NCI-H69 (cell line): ENCODE measurements around the gene HRAS.
A peak's percentile ranks its signal among the peaks of the same experiment; 100 is the strongest.

Experiments used
- DNase-seq: peaks from one replicate; lab custom pipeline; 2025; lab: John Stamatoyannopoulos, UW

HRAS gene

GRCh38 chr11:494761-495536 is 40.4 kb downstream of the HRAS start:
- DNase-seq = no peak

DNA sequence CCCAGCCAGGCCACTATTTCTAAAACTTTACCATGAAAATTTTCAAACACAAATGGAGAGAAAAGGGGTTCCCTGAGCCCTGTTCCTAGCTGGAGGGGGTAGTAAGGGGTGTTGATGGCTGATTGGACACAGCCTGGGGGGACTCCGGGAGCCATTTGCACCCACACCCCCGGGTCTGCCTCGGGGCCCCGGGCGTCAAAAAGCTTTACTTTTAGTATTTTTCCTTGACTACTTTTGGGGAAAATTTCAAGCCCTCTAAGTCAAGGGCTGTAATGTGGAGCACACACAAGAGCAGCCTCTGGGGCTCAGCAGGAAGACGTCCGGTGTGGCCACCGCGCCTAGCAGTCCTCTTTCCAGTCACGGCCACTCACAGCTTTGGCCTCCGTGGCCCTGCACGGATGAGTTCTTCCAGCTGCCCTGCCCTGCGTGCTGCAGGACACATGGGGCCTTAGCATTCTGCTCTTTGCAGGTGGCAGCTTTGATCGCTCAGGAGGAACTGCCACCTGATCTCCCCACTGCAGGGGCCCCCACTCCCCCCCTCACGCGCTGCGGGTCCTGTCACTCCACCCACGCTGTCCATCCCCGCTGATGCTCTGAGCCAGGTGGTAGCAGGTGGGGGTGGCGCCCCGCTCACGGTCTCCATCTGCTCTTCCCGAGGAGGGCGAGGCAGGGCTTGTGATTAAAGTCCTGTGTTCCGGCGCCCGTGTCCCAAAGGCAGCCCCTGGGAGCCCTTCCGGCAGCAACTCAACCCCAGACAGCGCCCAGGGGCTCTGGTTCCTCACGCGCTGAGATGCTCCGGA is 42.7 kb downstream of the HRAS start:
- DNase-seq = peak; percentile 69

- DNase-seq = no peak
These were observed 44.0 kb downstream of the HRAS start for GRCh38 chr11:491358-491757.

- DNase-seq = no peak
These were observed 44.5 kb downstream of the HRAS start for GRCh38 chr11:490930-491260.

DNA sequence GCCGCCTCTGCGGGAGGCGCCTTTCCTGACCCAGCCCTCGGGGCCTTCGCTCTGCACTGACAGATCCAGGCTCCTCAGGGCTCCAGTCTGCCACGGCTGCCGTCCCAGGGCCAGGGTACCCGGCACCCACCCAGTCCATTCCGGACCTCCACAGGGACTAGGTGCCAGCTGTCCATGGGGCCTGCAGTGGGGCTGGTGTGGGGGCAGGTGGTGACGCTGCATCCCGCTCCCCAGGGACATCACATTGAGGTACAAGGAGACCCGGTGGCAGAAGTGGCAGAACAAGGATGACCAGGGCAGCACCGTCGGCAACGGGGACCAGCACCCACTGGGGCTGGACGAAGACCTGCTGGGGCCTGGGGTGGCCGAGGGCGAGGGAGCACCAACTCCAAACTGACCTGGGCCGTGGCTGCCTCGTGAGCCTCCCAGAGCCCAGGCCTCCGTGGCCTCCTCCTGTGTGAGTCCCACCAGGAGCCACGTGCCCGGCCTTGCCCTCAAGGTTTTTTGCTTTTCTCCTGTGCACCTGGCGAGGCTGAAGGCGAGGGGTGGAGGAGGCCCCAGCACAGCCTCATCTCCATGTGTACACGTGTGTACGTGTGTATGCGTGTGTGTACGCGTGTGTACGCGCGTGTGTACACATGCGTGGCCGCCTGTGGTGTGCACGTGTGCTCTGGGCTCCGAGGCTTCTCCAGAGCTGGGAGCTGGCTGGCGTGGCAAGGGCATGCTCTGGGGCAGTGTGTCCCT is 45.0 kb downstream of the HRAS start:
- no peak for DNase-seq

DNA sequence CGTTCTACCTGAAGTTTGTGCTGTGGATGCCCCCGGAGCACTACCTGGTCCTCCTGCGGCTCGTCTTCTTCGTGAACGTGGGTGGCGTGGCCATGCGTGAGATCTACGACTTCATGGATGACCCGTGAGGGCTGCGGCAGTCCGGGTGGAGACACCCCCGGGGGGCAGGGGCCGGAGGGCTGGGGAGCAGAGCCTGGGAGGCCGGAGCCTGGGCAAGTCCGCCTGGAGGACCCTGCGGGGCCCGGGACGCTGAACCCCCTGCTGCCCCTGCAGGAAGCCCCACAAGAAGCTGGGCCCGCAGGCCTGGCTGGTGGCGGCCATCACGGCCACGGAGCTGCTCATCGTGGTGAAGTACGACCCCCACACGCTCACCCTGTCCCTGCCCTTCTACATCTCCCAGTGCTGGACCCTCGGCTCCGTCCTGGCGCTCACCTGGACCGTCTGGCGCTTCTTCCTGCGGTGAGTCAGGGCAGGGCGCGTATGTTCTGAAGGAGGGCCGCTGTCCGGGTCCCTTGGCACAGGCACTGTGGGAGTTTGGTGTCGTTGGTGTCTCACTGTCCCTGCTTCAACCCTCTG is 45.7 kb downstream of the HRAS start:
- no peak for DNase-seq

GRCh38 chr11:488992-489391 is 46.4 kb downstream of the HRAS start:
- DNase-seq = no peak

DNA sequence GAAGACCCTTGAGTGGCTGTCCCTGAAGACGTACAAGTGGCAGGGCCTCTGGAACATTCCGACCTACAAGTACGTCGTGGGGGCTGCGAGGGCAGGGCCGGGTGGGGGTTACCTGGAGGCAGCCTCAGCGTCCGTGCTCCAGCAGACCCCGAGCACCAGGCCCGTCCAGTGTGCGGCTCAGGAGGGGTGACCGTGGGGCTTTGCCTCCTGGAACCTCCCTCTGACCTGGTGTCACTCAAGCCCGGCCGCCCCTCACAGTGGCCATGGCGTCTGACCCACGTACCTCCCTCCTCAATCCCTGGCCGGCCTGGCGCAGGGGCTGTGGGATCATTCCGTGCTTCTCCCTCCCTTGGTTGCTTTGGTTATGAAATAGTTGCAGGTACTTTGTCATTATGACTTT is 46.8 kb downstream of the HRAS start:
- DNase-seq = no peak

GRCh38 chr11:488062-488461 is 47.3 kb downstream of the HRAS start:
- no peak for DNase-seq

GRCh38 chr11:487571-488021 is 47.8 kb downstream of the HRAS start:
- no peak for DNase-seq

DNA sequence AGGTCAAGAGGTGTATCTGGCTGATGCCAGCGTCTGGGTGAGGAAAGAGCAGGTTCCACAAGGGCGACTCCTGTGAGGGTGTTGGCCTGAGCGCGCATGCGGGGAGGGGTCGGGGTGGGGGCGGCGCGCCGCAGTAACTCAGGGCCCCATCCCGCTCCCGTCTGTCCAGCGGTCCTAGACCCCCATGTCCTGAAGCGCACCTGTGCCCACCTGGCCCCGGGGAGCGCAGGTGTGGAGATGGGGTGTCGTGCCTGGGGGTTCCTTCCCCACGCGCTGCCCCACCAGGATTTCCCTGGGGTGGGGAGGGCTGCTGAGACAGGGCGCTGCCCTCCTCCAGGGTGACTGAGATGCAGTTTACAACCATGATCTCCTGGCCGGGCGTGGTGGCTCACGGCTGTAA is 49.2 kb downstream of the HRAS start:
- DNase-seq = no peak

DNA sequence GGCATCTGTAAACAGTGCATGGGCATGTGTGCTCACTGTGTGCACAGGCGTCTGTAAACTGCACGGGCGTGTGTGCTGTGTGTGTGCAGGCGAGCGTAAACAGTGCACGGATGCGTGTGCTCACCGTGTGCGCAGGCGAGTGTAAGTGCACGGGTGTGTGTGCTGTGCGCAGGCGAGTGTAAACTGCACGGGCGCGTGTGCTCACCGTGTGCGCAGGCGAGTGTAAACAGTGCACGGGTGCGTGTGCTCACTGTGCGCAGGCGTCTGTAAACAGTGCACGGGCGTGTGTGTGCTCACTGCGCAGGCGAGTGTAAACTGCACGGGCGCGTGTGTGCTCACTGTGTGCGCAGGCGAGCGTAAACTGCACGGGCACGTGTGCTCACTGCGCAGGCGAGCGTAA is 50.8 kb downstream of the HRAS start:
- DNase-seq = no peak
